ENCODE results near the gene FHL5.
A peak's percentile ranks its signal among the peaks of the same experiment; 100 is the strongest.
"Not testable (repeated sequence)": the region's sequence is repeated elsewhere in the genome, so short reads cannot be mapped to it uniquely, and the experiment has no call there.

FHL5 gene, protein sequence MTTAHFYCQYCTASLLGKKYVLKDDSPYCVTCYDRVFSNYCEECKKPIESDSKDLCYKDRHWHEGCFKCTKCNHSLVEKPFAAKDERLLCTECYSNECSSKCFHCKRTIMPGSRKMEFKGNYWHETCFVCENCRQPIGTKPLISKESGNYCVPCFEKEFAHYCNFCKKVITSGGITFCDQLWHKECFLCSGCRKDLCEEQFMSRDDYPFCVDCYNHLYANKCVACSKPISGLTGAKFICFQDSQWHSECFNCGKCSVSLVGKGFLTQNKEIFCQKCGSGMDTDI

DNA sequence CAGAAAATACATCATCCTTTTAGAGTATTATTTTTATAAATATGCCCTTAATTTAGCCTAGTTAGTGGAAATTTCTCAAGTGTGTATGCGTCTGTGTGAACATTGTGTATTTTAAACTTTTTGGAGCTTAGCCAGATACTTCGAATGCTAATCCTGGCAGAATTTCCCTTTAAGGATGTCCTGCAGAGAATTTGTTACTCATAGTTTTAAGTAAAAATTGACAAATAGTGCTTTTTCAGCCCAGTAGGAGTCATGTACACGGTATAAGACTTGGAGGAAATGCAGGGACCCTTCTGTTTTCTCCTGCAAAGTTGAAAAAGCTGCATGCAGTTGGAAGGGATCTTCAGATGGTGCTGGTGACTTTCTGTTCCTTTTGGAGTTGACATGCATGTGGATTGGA, at the start of gene FHL5:
Gene FHL5 (plus strand): TSS at position 243 of the 400 bp plus-strand sequence. CDS start 40,486 bp downstream, outside the sequence.
- DNase-seq, result no peak

DNA sequence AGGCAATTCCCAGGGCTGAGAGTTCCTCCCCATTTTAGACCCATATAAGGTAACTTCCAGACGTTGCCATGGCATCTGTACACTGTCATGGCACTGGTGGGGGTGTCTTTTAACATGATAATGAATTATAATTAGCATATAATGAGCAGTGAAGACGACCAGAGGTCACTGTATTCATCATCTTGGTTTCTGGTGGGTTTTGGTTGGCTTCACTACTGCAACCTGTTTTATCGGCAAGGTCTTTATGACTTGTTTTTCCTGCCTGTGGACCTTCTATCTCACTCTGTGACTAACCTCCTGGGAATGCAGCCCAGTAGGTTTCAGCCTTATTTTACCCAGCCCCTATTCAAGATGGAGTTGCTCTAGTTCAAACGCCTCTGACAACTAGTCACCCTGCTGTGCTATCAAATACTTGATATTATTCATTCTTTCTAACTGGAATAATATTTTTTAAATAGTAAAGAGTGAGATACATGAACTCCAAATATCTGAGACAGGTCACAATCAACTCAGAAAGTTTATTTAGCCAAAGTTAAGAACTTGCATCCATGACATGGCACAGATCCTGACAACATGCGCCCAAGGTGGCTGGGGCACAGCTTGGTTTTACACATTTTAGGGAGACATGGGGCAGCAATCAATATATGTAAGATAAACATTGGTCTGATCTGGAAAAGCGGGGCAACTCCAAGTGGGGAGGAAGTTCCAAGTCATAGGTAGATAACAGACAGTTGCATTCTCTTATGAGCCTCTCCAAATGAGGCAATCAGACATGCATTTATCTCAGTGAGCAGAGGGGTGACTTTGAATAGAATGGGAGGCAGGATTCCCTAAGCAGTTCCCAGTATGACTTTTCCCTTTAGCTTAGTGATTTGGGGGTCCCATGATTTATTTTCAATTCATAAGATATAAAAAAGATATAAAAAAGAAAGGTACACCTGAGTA, 42.5 kb upstream of the FHL5 start:
- DNase-seq, result peak; percentile 9

DNA sequence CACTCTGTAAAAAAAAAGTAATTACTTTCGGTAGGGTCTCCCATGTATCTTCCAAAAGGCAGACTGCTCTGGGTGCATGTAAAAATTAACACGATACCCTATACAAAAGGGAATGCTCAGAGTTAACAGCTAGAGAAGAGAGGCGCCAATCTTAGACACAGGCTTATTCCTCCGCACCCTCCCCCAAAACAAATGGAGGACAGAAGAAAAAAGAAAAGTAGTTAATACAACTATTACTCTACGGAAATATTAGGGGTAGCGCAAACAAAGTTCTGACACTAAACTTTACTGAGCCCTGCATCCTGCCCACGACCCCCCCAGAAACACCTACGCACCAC, 41.7 kb upstream of the FHL5 start:
- no peak for DNase-seq

DNA sequence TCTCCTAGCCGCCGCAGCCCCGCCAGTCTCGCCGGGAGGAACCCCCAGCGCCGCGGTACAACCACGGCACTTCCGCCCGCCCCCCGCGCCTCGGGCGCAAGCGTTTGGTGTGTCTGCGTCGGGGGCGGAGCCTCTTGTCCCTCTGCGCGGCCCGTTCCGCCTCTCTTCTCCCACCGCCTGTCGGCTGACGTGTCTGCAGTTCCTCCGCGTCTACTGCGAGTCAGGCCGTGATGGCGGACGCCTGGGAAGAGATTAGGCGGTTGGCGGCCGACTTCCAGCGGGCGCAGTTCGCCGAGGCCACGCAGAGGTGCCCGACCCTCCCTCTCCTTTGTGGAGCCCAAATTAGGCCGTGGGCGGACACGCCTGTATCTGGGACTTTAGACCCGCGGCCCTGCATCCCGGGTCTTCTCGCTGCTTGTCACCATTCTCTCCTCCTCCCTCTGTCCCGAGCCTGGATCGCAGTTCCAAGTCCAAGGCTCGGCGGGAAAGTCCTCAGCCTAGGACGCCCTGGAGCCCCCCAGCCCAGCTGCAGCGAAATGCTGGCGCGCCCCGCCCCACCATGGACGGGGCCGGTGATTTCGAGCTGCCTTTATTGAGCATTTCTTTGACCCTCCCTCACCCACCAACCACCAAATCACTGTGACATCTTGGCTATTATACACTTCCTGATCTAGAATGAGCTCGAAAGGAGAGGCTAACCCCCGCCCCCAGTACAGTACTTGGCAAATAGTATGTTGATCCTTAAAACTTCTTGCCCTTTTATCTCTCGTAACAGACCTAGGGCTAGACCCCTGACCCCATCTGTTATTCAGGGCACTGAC, 41.1 kb upstream of the FHL5 start, which contains the start of gene UFL1:
Gene UFL1 (plus strand): TSS at position 163 of the 821 bp plus-strand sequence. CDS start 68 bp downstream, at position 231.
- peak; percentile 78 for DNase-seq

DNA sequence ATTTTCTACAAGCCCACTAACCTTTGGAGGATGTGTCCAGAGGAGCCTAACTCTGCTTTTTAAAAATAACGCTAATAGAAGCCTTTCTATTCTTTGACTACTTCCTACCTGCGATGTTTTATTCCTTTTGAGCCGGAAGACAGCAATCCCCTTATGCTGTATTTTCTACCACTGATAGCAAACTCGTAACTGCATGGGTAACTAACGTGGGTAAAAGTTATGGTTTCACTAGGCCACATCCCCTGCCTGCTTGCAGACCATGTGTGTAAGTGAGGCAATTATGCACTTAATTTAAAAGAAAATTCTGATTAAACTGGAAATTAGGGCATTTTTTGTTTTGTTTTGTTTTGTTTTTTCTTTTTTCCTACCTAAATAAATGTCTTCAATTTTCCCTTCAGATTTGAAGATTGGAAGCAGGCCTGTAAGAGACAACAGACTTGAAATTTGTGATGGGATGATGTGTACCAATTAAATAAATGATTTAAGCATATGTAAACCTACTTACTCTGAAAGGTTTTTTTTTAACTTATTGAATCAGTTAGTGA, 40.4 kb upstream of the FHL5 start:
- DNase-seq, result no peak

DNA sequence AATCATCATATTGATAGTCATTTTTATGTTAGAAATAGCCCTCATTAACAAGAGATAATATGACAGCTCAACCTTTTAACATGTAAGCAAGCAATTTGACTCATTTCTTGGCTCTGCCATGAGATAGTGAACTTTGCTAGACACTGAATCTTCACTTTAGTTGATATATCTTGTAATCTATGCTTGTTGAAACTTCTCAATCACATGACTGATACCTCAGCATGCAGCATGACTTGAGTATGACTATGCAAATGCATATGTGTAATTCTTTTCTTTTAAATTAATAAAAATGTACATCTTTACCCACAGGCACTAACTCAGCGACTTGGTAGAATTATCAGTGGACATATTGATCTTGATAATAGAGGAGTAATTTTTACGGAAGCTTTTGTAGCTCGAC, 34.7 kb upstream of the FHL5 start:
- DNase-seq, result no peak

DNA sequence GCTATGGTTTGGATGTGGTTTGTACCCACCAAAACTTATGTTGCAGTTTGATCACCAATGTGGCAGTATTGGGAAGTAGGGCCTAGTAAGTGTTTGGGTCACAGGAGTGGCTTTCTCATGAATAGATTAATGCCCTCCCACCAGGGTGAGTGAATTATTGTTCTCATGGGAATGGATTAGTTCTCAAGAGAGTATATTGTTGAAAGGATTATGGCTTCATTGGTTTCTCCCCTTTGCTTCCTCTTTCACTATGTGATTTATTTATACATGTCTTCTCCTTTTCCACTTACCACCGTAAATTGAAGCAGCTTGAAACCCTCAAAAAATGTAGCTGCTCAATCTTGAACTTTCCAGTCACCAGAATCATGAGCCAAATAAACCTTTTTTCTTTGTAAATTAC, 30.5 kb upstream of the FHL5 start:
- no peak for DNase-seq

DNA sequence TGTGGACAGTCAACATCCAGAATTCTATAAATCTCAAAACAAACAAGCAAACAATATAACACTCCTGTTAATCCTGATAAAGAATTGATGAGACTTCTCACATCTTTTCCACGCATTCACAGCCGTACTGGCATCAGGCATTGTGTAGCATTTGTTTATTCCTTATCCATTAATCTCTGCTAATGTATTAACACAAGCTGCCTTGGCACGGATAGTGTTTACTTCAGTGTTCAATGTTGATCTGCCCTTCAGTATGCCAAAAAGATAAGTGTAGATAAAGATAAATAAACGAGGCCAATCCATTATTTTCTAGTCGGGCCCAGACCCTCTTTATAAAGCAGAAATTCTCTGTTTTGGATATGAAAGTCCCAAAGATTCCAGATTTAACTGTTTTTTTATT, 25.2 kb upstream of the FHL5 start:
- no peak for DNase-seq

DNA sequence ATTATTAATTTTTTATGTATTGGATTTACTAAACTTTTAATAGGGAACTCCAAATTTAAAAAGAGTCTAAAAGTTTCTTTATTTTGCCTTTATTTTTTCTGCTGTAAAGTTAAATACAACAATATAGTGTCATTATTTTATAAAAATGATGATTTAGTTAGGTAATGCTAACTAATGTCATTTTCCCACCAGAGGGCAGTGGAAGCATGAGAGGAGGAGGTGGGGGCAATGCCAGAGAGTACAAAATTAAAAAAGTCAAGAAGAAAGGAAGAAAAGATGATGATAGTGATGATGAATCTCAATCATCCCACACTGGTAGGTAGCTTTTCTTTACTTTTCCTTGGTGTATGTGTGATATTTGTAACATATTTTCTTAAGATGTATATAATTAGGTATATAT, 20.2 kb upstream of the FHL5 start:
- DNase-seq, result no peak

DNA sequence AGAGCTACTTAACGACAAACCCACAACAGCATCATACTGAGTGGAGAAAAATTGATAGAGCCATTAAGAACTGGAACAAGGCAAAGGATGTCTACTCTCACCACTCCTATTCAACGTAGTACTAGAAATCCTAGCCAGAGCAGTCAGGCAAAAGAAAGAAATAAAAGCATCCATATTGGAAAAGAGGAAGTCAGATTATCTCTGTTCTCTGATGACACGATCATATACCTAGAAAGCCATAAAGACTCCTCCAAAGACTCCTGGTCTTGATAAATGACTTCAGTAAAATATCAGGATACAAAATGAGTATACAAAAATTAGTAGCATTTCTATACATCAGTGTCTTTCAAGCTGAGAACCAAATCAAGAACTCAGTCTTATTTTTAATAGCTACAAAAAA, 17.0 kb upstream of the FHL5 start:
- no peak for DNase-seq

DNA sequence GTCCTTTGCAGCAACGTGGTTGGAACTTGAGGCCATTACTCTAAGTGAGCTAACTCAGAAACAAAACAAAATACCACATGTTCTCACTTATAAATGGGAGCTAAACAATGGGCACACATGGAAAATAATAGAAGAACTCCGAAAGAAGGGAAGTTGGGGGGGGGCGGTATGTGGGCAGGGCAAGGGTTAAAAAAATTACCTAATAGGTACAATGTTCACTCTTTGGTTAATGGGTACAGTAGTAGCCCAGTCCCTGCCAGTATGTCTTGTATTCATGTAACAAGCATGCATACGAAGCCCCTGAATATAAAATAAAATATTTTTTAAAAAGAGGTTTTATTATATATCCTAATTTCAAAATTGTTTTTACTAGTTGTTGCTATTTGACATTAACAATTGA, 15.3 kb upstream of the FHL5 start:
- no peak for DNase-seq

DNA sequence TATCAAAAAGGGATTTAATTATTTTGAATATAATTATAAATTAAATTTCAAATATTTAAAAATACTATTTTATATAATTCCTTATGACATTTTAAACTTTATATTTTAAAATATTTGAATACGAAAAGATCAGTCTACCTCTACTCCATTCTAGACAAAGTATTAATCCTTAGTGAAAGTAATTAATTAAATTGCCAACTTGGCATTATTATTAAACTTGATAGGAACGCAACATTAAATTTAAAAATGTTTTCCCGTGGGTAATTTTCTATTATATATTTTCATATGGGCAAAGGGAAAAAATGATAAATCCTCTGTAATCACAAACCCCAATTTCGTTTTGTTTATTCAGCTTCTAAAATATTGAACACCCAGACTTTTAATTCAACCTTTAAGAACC, 8.4 kb upstream of the FHL5 start:
- no peak for DNase-seq

DNA sequence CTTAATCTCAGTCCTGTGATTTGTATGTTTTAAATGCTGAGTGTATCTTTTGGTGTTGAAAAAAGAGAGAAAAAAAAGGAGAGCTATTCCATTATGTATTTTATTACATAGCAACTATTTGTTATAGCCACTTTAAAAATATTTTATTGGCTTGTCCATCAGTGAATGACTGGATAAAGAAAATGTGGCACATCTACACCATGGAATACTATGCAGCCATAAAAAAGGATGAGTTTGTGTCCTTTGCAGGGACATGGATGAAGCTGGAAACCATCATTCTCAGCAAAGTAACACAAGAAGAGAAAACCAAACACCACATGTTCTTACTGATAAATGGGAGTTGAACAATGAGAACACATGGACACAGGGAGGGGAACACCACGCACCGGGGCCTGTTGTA, 3.2 kb upstream of the FHL5 start:
- DNase-seq, result not testable (repeated sequence)

DNA sequence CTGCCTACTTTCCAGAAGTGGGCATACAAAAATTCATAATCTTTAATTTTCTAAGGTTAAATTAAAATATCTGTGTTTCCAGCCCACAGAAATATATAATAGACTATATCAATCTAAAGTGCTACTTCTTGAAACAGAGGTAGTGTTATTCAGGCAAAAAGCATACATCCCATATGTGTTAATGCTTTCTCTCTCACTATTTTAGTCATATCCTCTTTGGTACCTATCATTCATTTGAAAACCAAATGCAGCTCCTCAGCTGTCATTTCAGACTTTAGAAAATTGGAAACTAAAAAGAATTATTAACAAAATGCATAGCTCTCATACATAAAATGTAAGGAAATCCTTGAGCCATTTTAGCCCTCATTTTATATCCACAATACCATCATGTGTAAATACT, 925 bp downstream of the FHL5 start:
- DNase-seq, result no peak

DNA sequence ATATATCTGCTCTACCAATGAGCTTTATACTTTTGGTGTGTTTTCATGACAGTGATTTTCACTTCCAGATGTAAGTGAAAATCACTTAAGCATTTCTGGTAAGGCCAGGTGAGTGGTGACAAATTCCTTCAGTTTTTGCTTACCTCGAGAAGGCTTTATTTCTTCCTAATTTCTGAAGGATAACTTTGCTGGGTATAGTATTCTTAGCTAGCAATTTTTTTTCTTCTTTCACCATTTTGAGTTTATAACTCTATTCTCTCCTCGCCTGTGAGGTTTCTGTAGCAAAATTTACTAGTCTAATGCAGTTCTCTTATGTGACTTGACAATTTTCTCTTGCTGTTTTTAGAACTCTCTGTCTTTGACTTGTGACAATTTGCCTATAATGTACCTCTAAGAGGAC, 7.1 kb downstream of the FHL5 start:
- no peak for DNase-seq

DNA sequence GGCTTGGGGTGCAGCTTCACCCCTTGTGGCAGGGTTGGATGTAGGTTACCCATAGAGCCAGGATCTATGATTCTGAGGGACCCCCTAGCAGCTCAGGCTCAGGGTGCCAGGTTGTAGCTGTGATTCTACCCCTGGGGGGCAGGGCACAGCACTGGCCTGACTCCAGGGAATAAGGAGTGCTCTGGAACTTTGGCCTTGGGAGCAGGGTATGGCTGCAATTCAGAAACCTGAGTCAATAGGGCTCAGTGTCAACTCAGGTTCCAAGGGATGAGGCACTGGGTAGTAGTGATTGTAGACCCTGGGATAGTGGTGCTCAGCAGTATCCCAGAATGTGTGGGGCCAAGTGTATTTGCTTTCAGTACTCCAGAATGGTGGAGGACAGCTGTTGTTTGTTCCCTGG, 8.6 kb downstream of the FHL5 start:
- DNase-seq, result no peak

DNA sequence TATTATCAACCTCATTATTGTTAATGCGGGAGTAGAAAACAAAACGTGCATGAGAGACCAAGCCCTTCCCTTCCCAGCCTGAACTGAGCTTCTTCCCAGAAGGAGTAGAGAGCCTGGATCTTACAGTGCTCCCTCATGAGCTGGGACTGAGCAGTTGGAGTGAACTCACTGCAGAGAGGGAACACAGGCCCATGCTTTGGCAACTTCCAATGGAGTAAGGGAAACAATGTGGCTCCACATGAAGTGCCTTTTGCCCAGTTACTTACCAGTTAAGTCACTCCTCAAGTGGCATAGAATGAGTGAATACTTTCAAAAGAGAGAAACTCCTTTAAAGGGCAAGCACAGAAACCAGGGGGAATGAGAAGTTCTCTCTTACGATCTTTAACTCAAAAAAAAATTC, 12.4 kb downstream of the FHL5 start:
- no peak for DNase-seq

DNA sequence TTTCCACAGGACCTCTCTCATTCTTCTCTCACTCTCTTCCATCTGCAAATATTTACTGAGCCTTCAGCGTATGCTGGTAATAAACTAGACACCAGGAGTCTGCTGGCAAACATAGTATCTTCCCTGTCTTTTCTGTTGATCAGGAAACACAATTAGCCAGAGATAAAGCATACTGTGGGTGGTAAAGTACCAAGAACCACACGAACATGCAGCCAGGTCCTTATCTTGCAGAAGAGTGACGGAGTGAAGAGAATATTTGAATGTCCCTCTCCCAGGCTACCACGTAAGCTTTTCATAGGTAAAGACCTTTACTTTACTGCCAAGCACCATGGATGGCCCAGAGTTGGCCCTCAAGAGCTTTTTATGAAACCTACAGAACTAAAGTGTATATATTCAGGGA, 13.3 kb downstream of the FHL5 start:
- DNase-seq, result no peak

DNA sequence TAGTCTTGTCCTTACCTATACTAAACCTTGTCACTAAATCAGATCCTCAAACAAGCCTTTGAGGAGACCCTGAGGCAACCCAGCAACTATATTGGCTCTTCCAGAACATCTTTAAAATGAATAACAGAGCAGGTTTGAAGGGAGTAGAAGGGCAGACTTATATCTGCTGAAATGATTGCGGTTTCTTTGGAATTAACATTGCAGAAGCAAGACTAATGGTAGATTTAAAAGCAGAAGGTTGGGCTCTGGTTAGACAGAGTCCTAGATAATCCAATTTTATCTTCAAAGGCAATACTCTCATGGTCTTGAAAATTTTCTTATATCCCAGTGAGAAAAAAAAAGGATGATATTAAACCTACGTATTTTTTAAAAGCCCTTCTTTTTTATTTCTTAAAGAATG, 19.1 kb downstream of the FHL5 start:
- no peak for DNase-seq

DNA sequence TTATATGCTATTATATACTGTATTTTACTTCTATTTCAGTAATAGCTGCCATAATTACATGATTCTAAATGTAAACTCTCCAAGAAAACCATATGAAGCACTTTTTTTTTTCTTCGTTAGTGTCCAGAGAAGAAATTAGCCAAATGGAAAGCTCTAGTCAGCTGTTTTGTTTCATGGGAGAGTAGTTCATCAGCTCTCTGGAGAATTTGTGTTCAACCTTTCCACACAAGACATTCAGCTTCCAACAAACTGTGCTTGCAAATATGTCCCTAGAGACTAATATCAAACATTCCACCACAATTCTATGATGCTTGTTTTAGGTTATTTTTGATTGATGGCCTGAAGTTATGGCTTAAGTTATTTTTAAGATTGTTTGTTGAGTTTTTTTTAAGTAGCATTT, 19.5 kb downstream of the FHL5 start:
- DNase-seq, result no peak

DNA sequence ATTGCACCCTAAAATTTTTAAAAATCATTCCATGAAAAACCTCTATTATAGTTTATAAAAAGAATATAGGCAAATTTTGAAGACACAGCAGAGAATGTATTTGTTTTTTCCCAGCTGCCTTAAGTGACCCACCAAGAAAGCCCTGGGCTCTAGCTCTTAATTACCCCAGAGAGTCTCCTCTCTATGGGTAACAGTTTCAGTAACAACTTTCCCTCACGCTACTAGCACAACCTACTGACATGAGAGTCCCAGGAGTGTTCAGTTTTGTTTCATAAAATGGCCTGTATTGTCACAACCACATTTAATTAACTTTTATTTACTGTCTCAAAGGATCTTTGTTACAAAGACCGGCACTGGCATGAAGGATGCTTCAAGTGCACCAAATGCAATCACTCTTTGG, 41.5 kb downstream of the FHL5 start:
- no peak for DNase-seq

DNA sequence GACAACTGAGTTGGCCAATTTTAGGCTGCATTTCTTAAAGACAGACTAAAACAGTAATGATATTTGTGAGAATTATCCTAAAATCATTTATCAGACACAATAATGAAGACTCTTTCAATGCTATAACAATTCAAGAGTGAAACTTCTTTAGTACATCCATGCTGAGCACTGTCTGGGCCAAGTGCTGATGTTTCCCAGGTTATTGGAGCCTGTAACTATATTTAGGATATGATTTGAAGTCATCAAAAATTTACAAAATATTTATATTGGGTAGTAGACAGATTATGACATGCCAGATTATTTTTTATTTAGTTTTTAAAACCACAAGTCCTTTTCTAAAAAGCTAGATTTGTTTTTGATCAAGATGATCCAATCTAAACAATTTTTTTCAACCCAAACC, 45.1 kb downstream of the FHL5 start:
- no peak for DNase-seq

DNA sequence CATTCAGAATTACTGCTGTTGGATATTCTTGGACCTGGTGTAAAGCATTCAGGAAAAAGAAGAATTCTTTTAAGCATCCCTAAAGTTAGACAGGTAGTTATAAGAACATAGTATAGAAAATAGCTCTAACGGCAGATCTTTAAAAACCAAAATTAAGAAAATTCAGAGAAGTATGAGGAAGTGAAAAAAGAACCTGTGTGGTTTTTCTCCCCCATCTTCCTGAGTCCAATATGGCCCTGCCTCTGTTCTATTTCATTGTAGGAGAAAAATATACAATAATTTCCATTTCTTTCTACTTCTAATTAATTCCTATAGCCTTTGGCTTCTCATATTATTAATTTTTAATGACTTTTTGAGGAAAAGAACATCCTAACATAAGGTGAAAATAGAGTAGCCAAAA, 47.1 kb downstream of the FHL5 start:
- DNase-seq, result no peak
